Uterus (tissue), 4 donors: ENCODE data around the gene KIAA1755. TPM values are rescaled to one million over a fixed set of nuclear protein-coding genes. Genes with fewer than 3 reads are reported as not detected.

Experiments used
- DNase-seq, 2 donors: peaks; one replicate each; pipeline ENCODE4 v3.0.0-alpha.2; 2019 to 2020
- H3K27ac ChIP-seq, 2 donors: fragments of 200-600 bp; sonication (generic); 1 replicate in 1 of 2; 2 replicates in 1 of 2; pipeline ENCODE4 v1.5.1; 2016 to 2018
- H3K27me3 ChIP-seq, 2 donors: fragments of 200-600 bp; sonication (generic); one replicate each; pipeline ENCODE4 v1.5.1; 2018 to 2019; ENCODE audit warnings: control low read depth in 1 of 2
- H3K36me3 ChIP-seq, 2 donors: fragments of 200-600 bp; sonication (generic); one replicate each; pipeline ENCODE4 v1.5.1; 2019; ENCODE audit warnings: control low read depth in 1 of 2
- H3K4me1 ChIP-seq, 2 donors: fragments of 200-600 bp; sonication (generic); one replicate each; pipeline ENCODE4 v1.5.1; 2018 to 2019; ENCODE audit warnings: control low read depth in 1 of 2
- H3K4me3 ChIP-seq, 2 donors: fragments of 200-600 bp; sonication (generic); 1 replicate in 1 of 2; 2 replicates in 1 of 2; pipeline ENCODE4 v1.5.1; 2018 to 2019; ENCODE audit warnings: mild to moderate bottlenecking in 1 of 2
- H3K9me3 ChIP-seq, 2 donors: fragments of 200-600 bp; sonication (generic); one replicate each; pipeline ENCODE4 v1.5.1; 2019; ENCODE audit warnings: control low read depth in 1 of 2
- POLR2A ChIP-seq, 2 donors: fragments of 450-650 bp; IDR thresholded peaks; one replicate each; pipeline ENCODE4 v1.6.1; 2016; ENCODE audit warnings: antibody characterized with exemption in 2 of 2, mild to moderate bottlenecking in 1 of 2, moderate library complexity in 1 of 2
- intact Hi-C: fragments of 100-400 bp; cut with DNase I; formaldehyde crosslinking; loops from one replicate; pipeline ENCODE4 v1.15.1; 2023; ENCODE audit warnings: low total_unique reads
- total RNA-seq, 4 donors: library from RNA; depleted of rRNA in 3 of 4; stranded (reverse); fragments of >200 nt in 3 of 4; gene quantifications; one replicate each; pipeline versions ENCODE4 v1.1.0 to v1.2.4, GENCODE V29; 2014 to 2023
- TF ChIP-seq, protein P1 (sequence below), 4 experiments: fragments of 200-600 bp in 2 of 4; fragments of 450-650 bp in 2 of 4; sonication (generic) in 2 of 4; IDR thresholded peaks; one replicate each; pipeline ENCODE4 v1.5.1; 2016 to 2019; ENCODE audit warnings: antibody characterized with exemption in 4 of 4, mild to moderate bottlenecking in 2 of 4, moderate library complexity in 1 of 4
- donor health status: DM: yes; HTN: yes; CAD: no.

KIAA1755 gene
- total RNA-seq, 4 donors from 2014 or later, result 5.3 to 47.6 (median 15.7) TPM

DNA sequence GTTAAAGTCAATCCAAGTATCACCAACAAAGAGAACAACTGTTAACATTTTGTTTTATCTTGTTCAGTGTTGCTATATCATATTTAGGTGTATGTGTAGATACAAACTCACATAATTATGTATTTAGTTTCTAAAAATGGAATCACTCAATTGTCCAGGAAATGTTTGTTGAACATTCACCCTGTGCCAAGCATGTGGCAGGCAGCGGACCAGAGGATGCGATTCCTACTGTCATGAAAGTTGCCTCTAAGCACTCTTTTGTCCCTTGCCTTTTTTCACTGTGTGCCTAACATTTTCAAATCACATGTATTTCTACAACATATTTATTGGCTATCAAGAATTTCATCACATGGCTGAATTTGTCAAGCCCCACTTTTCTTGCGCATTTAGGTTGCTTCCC is 78.6 kb downstream of the KIAA1755 start:
- Histone ChIP-seq H3K27ac (no peak overlapping the region), H3K4me1 (no peaks in the 10 kb centered on the region), H3K36me3 (no peaks in the 10 kb centered on the region), H3K9me3 (no peaks in the 10 kb centered on the region), H3K27me3 (no peaks in the 10 kb centered on the region), H3K4me3 (no peak overlapping the region)
- intact Hi-C loops, result no loop called here
- no peak for DNase-seq
- TF ChIP-seq, protein P1, sequence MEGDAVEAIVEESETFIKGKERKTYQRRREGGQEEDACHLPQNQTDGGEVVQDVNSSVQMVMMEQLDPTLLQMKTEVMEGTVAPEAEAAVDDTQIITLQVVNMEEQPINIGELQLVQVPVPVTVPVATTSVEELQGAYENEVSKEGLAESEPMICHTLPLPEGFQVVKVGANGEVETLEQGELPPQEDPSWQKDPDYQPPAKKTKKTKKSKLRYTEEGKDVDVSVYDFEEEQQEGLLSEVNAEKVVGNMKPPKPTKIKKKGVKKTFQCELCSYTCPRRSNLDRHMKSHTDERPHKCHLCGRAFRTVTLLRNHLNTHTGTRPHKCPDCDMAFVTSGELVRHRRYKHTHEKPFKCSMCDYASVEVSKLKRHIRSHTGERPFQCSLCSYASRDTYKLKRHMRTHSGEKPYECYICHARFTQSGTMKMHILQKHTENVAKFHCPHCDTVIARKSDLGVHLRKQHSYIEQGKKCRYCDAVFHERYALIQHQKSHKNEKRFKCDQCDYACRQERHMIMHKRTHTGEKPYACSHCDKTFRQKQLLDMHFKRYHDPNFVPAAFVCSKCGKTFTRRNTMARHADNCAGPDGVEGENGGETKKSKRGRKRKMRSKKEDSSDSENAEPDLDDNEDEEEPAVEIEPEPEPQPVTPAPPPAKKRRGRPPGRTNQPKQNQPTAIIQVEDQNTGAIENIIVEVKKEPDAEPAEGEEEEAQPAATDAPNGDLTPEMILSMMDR (IDR thresholded peaks at IDR 0.05), result no peak
- TF ChIP-seq POLR2A (IDR thresholded peaks at IDR 0.05), result no peak

GRCh38 chr20:38181207-38181801 is 79.2 kb downstream of the KIAA1755 start:
- no peak for TF ChIP-seq POLR2A (IDR thresholded peaks at IDR 0.05)
- TF ChIP-seq, protein P1 (IDR thresholded peaks at IDR 0.05), result no peak
- peak in 1 of 2 donors; percentile 11 for DNase-seq
- Histone ChIP-seq H3K4me1 (no peaks in the 10 kb centered on the region), H3K4me3 (no peak overlapping the region), H3K27ac (no peak overlapping the region), H3K27me3 (no peaks in the 10 kb centered on the region), H3K9me3 (no peaks in the 10 kb centered on the region), H3K36me3 (no peaks in the 10 kb centered on the region)
- intact Hi-C loops, result no loop called here

- Histone ChIP-seq H3K27me3 (no peaks in the 10 kb centered on the region), H3K4me1 (no peaks in the 10 kb centered on the region), H3K27ac (no peak overlapping the region), H3K4me3 (no peak overlapping the region), H3K36me3 (no peaks in the 10 kb centered on the region), H3K9me3 (no peaks in the 10 kb centered on the region)
- intact Hi-C loops, result no loop called here
- TF ChIP-seq, protein P1 (IDR thresholded peaks at IDR 0.05), result no peak
- no peak for TF ChIP-seq POLR2A (IDR thresholded peaks at IDR 0.05)
- DNase-seq, result peak in 1 of 2 donors; percentile 9
Measured at GRCh38 chr20:38180781-38181180, 79.8 kb downstream of the KIAA1755 start.

GRCh38 chr20:38179846-38180245 is 80.7 kb downstream of the KIAA1755 start:
- Histone ChIP-seq H3K4me1 (no peaks in the 10 kb centered on the region), H3K9me3 (no peaks in the 10 kb centered on the region), H3K36me3 (no peaks in the 10 kb centered on the region), H3K27me3 (no peaks in the 10 kb centered on the region), H3K4me3 (no peak overlapping the region), H3K27ac (no peak overlapping the region)
- DNase-seq, result peak in 1 of 2 donors; percentile 5
- intact Hi-C loops, result no loop called here
- no peak for TF ChIP-seq POLR2A (IDR thresholded peaks at IDR 0.05)
- TF ChIP-seq, protein P1 (IDR thresholded peaks at IDR 0.05), result no peak

DNA sequence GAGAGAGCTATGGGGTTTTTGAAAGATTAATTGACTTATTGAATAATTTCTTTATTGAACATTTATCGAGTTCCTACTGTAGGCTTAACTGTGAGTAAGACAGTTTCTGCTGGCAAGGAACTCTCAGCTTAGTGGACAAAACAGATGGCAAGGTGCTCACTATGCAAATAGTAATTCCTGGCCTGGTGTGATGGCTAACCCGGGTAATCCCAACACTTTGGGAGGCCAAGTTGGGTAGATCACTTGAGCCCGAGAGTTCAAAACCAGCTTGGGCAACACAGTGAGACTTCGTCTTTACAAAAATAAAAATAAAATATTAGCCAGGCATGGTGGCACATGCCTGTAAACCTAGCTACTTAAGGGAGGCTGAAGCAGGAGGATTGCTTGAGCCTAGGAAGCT is 82.0 kb downstream of the KIAA1755 start:
- TF ChIP-seq, protein P1 (IDR thresholded peaks at IDR 0.05), result no peak
- no peak for TF ChIP-seq POLR2A (IDR thresholded peaks at IDR 0.05)
- Histone ChIP-seq H3K36me3 (no peaks in the 10 kb centered on the region), H3K27me3 (no peaks in the 10 kb centered on the region), H3K4me3 (no peak overlapping the region), H3K27ac (no peak overlapping the region), H3K9me3 (no peaks in the 10 kb centered on the region), H3K4me1 (no peaks in the 10 kb centered on the region)
- no peak for DNase-seq
- intact Hi-C loops, result no loop called here
